Activated CD4-positive, CD25-positive, alpha-beta regulatory T cell treated with anti-CD3 and anti-CD28 coated beads, Interleukin-2, amount 50 U/mL, for 72 hours (primary cell): ENCODE measurements around the gene SH3D19.

ENCODE experiments used
- DNase-seq: peaks from one replicate; pipeline ENCODE4 v3.0.0; 2021

Gene SH3D19

GRCh38 chr4:151227731-151228130 lies 97.7 kb downstream of the SH3D19 start:
- DNase-seq: no peak

DNA sequence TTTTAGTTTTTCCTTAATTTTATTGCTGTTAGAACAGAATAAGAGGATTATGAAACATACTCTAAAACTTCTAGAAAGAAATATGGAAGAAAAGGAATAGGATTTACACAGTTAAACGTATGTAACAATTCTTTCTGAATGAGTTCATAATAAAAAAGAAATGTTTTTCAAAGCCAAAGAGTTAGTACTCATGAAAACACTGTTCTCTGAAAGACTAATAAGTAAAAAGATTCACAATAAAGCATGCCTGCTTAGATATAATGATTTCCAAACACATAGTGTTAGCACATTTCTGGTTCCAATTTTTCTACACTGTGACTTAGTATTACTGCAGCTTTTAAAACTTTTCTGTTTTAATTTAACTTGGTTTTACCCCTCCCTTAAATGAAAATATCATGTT lies 98.2 kb downstream of the SH3D19 start:
- no peak for DNase-seq

DNA sequence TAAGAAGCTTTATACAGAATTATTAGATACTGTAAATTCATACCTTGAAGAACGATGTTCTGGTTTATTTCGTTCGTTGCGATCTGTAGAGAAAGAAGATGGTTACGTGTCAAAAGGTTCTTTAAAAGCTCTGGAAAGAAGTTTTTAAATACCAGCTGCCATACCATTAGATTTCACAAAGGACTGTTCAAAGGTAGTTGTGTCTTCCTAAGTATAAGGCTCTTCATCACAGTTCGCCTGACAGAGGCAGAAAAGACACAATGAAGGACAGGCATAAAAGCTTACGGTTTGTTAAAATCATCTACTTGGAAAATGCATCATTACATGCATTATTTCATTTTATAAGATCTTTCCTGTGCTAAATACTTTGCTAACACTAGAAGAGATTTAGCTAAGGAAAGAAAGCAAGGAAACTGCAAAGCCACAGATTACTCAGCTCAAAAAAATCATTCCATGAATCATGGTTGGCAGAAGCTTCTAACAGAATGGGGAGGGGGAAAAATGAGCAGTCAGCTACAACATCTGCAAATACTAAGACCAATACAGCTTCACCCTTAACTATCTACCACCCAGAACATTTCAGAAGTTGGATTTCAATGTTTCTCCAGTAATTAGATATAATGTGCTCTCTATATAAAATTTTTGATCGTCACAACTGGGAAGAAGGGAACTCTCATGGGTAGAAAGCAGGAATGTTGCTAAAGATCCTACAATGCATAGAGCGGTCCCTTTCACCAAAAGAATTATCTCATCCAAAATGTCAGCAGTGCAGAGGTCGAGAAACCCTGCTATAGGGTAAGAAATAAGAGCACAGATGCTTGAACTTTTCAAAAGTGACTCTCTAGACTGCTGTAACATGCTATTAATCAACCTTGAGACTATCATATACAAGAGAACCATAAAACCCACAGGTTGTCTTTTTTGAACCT lies 99.1 kb downstream of the SH3D19 start:
- no peak for DNase-seq

GRCh38 chr4:151223465-151223864 lies 101.9 kb downstream of the SH3D19 start:
- DNase-seq: no peak

GRCh38 chr4:151219948-151220347 lies 105.5 kb downstream of the SH3D19 start:
- no peak for DNase-seq

DNA sequence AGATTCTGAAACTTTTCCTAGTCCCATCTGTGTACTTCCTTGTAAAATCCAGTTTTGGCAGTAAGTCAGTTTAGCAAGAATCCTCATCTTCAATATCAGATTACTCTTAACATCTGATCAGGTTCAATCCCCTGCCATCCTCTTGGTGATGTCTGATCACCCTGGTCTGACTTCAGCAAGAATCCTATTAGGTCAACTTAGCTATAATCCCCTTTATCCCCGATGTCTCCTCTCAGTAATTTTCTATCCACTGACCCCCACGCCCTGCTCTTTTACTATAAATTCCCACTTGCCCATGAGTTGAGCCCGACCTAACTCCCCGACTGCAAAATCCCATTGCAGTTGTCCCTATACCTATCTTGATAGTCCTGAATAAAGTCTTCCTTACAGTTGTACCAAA lies 106.3 kb downstream of the SH3D19 start:
- no peak for DNase-seq

DNA sequence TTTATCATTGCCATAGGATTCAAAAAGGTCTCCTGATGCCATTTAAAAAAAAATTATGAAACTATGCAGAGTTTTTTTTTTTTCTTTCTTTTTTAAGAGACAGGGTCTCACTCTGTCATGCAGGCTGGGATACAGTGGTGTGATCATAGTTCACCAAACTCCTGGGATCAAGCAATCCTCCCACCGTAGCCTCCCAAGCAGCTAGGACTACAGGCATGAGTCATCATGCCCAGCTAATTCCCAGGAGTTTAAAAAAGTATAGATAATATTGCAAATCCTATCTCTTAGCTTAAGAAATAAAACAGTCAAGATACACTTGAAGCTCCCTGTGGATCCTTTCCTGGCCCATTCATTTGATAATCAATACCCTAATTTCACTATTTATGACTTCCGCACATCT lies 107.1 kb downstream of the SH3D19 start:
- DNase-seq: no peak

GRCh38 chr4:151217326-151217725 lies 108.1 kb downstream of the SH3D19 start:
- no peak for DNase-seq

GRCh38 chr4:151215295-151215694 lies 110.1 kb downstream of the SH3D19 start:
- DNase-seq: no peak

DNA sequence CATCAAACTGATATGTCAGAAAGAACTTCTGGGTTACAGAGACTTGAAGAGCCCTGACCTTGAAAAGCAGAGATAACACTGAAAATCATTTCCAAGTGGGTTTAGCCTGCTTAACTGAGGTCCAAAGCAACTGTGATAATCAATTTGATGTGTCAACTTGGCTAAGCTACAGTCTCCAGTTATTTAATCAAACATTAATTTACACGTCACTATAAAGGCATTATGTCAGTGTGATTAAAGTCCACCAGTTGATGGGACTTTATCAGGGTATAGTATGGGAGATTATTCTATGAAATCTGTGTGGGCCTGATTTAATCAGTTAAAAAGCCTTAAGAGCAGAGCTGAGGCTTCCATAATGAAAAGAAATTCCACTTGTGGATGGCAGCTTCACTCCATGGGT lies 117.5 kb downstream of the SH3D19 start:
- no peak for DNase-seq

DNA sequence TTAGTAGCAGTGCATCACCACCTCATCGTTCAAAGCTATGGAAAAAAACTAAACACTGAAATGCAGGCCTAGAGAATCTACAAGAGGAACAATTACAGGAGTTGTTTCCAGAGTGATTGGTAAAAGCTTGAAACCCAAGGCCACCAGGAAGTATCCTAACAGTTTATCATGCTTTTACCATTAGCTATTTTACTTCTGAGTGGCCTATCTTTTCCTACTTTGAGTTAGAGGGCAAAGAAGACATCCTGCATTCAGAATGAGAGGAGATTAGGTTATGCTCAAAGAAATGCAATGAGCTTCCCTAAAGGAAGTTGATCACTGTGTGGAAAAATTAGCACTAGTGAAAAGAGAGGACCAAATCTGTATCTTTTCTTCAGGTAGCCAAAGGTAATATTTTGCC lies 118.2 kb downstream of the SH3D19 start:
- no peak for DNase-seq

GRCh38 chr4:151206241-151207005 lies 119.0 kb downstream of the SH3D19 start:
- no peak for DNase-seq

DNA sequence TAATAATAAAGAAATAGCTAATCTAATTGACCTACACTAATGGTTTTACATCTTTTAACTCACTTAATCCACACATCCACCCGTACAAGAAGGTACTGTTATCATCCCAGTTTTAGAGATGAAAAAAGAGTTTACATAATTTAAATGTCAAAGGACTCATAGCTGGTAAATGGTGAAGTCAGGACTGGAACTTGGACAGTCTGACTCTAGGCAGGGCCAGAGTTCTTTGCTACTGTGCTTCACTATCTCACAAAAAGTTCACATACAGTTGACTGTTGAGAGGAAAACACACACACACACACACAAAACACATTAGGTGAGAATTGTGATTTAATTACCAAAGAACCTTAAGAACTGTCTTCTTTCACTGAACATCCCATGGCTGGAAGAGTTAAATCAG lies 119.7 kb downstream of the SH3D19 start:
- no peak for DNase-seq

GRCh38 chr4:151204925-151205524 lies 120.4 kb downstream of the SH3D19 start:
- DNase-seq: no peak

DNA sequence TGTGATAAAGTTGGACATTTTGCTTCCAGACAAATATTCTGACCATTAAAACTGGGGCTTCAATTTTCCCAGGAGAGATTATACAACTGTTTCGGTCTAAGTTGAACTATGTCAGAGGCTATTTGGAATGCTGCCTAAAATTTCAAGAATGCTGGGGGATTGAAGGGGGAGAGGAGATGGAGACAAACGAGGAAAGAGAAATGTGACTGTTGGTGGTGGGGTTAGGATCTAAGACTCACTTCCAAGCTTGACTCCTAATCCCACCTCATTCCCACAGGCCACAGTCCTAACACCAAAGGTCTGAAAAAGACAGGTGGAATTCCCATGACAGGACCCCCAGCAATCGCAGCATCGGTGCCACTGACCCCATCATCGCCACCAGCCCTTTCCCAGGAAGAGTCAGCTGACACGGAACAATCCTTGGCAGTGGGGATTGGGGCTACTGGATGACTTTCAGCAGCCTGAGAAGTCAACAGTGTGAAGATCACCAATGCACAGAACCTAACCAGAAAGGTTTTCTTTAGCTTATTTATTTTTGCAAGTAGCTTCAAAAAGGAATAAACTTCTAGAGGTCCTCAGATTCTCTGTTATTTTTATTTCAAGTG lies 122.5 kb downstream of the SH3D19 start:
- DNase-seq: no peak

- DNase-seq: no peak
Observed at GRCh38 chr4:151202381-151202780, 123.0 kb downstream of the SH3D19 start.

GRCh38 chr4:151199319-151200190 lies 125.8 kb downstream of the SH3D19 start:
- DNase-seq: no peak

GRCh38 chr4:151198748-151199147 lies 126.7 kb downstream of the SH3D19 start:
- DNase-seq: no peak

GRCh38 chr4:151197247-151197646 lies 128.2 kb downstream of the SH3D19 start:
- DNase-seq: no peak

DNA sequence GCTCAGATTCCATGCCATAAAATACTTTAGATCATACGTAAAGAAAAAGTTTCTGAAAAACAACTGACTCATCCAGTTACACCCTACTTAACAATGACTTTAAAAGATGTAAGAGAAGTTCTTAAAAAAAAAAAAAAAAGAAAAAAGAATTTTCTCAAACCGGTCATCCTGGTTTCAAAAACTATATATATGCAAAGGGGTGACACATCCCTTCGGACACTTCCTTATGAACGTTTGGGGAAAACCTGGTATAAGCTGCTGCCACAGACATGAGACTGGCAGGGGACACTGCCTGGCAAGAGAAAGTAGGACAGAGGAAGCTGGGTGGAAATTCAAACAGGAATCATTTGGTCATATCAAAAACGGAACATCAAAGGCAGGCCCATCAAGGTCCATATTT lies 129.6 kb downstream of the SH3D19 start:
- DNase-seq: no peak

GRCh38 chr4:151193414-151193813 lies 132.0 kb downstream of the SH3D19 start:
- DNase-seq: no peak

DNA sequence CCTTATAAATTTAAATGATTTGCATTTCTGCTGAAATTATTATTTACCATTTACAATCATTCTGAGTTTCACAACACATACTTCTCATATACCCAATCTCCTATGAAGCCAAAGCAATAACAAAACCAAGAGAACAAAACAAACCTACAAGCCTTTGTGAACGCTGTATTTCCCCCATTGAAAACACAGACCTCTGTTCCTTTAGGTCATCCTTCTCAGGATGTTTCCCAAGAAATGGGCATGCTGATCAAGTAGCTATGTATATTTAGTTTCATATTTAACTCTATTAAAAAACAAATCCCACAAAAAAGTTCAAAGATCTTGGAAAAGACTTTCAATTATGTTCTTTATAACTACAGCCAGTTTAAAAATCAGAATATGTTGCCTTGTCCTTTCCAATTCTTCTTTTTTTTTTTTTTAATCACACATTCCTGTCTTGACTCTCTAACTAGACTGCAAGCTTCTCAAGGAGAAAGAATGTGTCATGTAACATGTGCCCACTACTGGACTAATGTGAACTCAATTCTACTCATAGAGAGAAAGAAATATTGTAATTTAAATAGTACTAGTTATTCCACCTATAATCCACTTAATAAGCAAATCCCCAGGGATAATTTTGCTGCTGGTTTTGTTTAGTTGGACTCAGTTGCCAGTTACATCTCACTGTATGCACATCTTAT lies 132.7 kb downstream of the SH3D19 start:
- no peak for DNase-seq
